ENCODE data around the gene ARHGEF4.

Gene ARHGEF4

GRCh38 chr2:130834931-130835765 is 1.6 kb upstream of the ARHGEF4 start:
- DNase-seq (ENCODE audit: low read depth in 2 of 2), result no peak

GRCh38 chr2:130835766-130836015 is 1.0 kb upstream of the ARHGEF4 start:
- DNase-seq (ENCODE audit: low read depth in 2 of 2), result no peak

GRCh38 chr2:130837175-130837810 is 579 bp downstream of the ARHGEF4 start:
- no peak for DNase-seq (ENCODE audit: low read depth in 2 of 2)

GRCh38 chr2:130837811-130838565 is 1.3 kb downstream of the ARHGEF4 start:
- DNase-seq (ENCODE audit: low read depth in 2 of 2), result no peak

- no peak for DNase-seq (ENCODE audit: low read depth in 2 of 2)
These were observed 2.5 kb downstream of the ARHGEF4 start for GRCh38 chr2:130839011-130839780.

GRCh38 chr2:130840506-130840905 is 3.8 kb downstream of the ARHGEF4 start:
- DNase-seq (ENCODE audit: low read depth in 2 of 2), result no peak

GRCh38 chr2:130841741-130842365 is 5.1 kb downstream of the ARHGEF4 start:
- no peak for DNase-seq (ENCODE audit: low read depth in 2 of 2)

GRCh38 chr2:130842770-130843169 is 6.1 kb downstream of the ARHGEF4 start:
- no peak for DNase-seq (ENCODE audit: low read depth in 2 of 2)

GRCh38 chr2:130843321-130843985 is 6.7 kb downstream of the ARHGEF4 start:
- no peak for DNase-seq (ENCODE audit: low read depth in 2 of 2)

GRCh38 chr2:130844161-130844560 is 7.4 kb downstream of the ARHGEF4 start:
- DNase-seq (ENCODE audit: low read depth in 2 of 2), result no peak

- DNase-seq (ENCODE audit: low read depth in 2 of 2), result no peak
These were observed 8.9 kb downstream of the ARHGEF4 start for GRCh38 chr2:130845505-130846085.

GRCh38 chr2:130846233-130846632 is 9.5 kb downstream of the ARHGEF4 start:
- DNase-seq (ENCODE audit: low read depth in 2 of 2), result no peak

GRCh38 chr2:130846686-130847375 is 10.1 kb downstream of the ARHGEF4 start:
- DNase-seq (ENCODE audit: low read depth in 2 of 2), result no peak

- no peak for DNase-seq (ENCODE audit: low read depth in 2 of 2)
These were observed 11.2 kb downstream of the ARHGEF4 start for GRCh38 chr2:130847776-130848525.

- no peak for DNase-seq (ENCODE audit: low read depth in 2 of 2)
These were observed 12.0 kb downstream of the ARHGEF4 start for GRCh38 chr2:130848526-130849210.

- no peak for DNase-seq (ENCODE audit: low read depth in 2 of 2)
These were observed 13.4 kb downstream of the ARHGEF4 start for GRCh38 chr2:130849896-130850787.

GRCh38 chr2:130850788-130851623 is 14.3 kb downstream of the ARHGEF4 start:
- DNase-seq (ENCODE audit: low read depth in 2 of 2), result no peak

Measured in stimulated activated CD4-positive, alpha-beta T cell treated with anti-CD3 and anti-CD28 coated beads, Interleukin-15, amount 100 ng/mL, for 48 hours (primary cell).